B cell (primary cell): ENCODE results near the gene NIPAL3. TPM values are rescaled to one million over a fixed set of nuclear protein-coding genes. Genes with fewer than 3 reads are reported as not detected.
"Not testable (repeated sequence)": the region's sequence is repeated elsewhere in the genome, so short reads cannot be mapped to it uniquely, and the experiment has no call there.

Source experiments
- ATAC-seq: fragments of 200-7000 bp; cut with Tn5 transposase; one replicate; pipeline ENCODE4 v1.10.0; 2021; ENCODE audit warnings: low read depth, mild to moderate bottlenecking, moderate number of reproducible peaks, moderate library complexity
- CTCF ChIA-PET: fragments of 350-600 bp; sonication (Branson Sonifier 250); formaldehyde crosslinking; loops from one replicate; lab custom pipeline; 2021; ENCODE audit warnings: antibody characterized with exemption, inconsistent platforms; lab: Charles Lee
- POLR2A ChIA-PET: fragments of 350-600 bp; sonication (Branson Sonifier 250); formaldehyde crosslinking; loops from one replicate; lab custom pipeline; 2021; ENCODE audit warnings: antibody characterized with exemption; lab: Charles Lee
- DNase-seq: peaks from one replicate; pipeline ENCODE4 v3.0.0; 2013
- H2AFZ ChIP-seq: 2 replicates; pipeline ENCODE4 v1.6.1; 2012; ENCODE audit warnings: mild to moderate bottlenecking, low read depth, low read length; ENCODE audit not compliant: insufficient read depth, poor library complexity, severe bottlenecking
- H3K27ac ChIP-seq, 2 donors: 1 replicate in 1 of 2; 2 replicates in 1 of 2; pipeline ENCODE4 v1.5.1; 2012 to 2013; ENCODE audit warnings: low read length in 2 of 2, mild to moderate bottlenecking in 2 of 2, moderate library complexity in 1 of 2
- H3K27me3 ChIP-seq, 4 experiments: fragments of 200-600 bp in 1 of 4; sonication (generic) in 1 of 4; replicated peaks in 1 of 4; 1 replicate in 2 of 4; 2 replicates in 2 of 4; pipeline versions ENCODE4 v1.6.1 to v1.7.0; 2013 to 2016; ENCODE audit warnings: low read length in 3 of 4, mild to moderate bottlenecking in 2 of 4, mixed read lengths in 1 of 4, moderate library complexity in 1 of 4; ENCODE audit not compliant: insufficient read depth in 4 of 4, control insufficient read depth in 3 of 4; ENCODE audit errors: control extremely low read depth in 1 of 4
- H3K36me3 ChIP-seq, 2 experiments: replicated peaks in 1 of 2; 1 replicate in 1 of 2; 2 replicates in 1 of 2; pipeline versions ENCODE4 v1.6.1 to v1.7.1; 2013; ENCODE audit warnings: low read length in 1 of 2; ENCODE audit not compliant: insufficient read depth in 2 of 2, control insufficient read depth in 1 of 2; ENCODE audit errors: control extremely low read depth in 1 of 2, extremely low read depth in 1 of 2
- H3K4me1 ChIP-seq, 2 donors: fragments of 200-600 bp in 1 of 2; sonication (generic) in 1 of 2; 1 replicate in 1 of 2; 2 replicates in 1 of 2; pipeline versions ENCODE4 v1.5.1 to v1.6.1; 2013 to 2017; ENCODE audit warnings: low read length in 2 of 2; ENCODE audit not compliant: control insufficient read depth in 2 of 2, insufficient read depth in 2 of 2
- H3K4me2 ChIP-seq: replicated peaks from 2 replicates; pipeline ENCODE3; 2012; ENCODE audit warnings: mild to moderate bottlenecking, low read depth, low read length; ENCODE audit not compliant: poor library complexity, severe bottlenecking
- H3K4me3 ChIP-seq, 5 experiments: fragments of 200-600 bp in 1 of 5; sonication (generic) in 1 of 5; 1 replicate in 3 of 5; 2 replicates in 2 of 5; pipeline versions ENCODE4 v1.5.1 to v1.7.0; 2011 to 2016; ENCODE audit warnings: low read length in 4 of 5, mild to moderate bottlenecking in 4 of 5, low read depth in 2 of 5, control low read depth in 1 of 5, moderate library complexity in 1 of 5; ENCODE audit not compliant: insufficient read depth in 1 of 5; ENCODE audit errors: control extremely low read depth in 1 of 5, extremely low read depth in 1 of 5
- H3K79me2 ChIP-seq: fragments of 200-600 bp; sonication (generic); one replicate; pipeline ENCODE4 v1.6.0; 2016; ENCODE audit warnings: low read length; ENCODE audit not compliant: control insufficient read depth, insufficient read depth
- H3K9ac ChIP-seq: fragments of 200-600 bp; sonication (generic); 2 replicates; pipeline ENCODE4 v1.6.1; 2017; ENCODE audit warnings: mild to moderate bottlenecking, low read length, moderate library complexity
- H3K9me3 ChIP-seq, 3 donors: one replicate each; pipeline versions ENCODE4 v1.6.1 to v1.7.1; 2013; ENCODE audit warnings: low read length in 2 of 3; ENCODE audit not compliant: control insufficient read depth in 2 of 3, insufficient read depth in 1 of 3; ENCODE audit errors: control extremely low read depth in 1 of 3
- H4K20me1 ChIP-seq: 2 replicates; pipeline ENCODE4 v1.6.0; 2012; ENCODE audit warnings: mild to moderate bottlenecking, low read length; ENCODE audit not compliant: insufficient read depth, control insufficient read depth, poor library complexity, severe bottlenecking
- H3K27ac Mint-ChIP-seq: one replicate; pipeline ENCODE4 v1.8.0; 2021; ENCODE audit warnings: mixed read lengths
- H3K27me3 Mint-ChIP-seq: one replicate; pipeline ENCODE4 v1.8.0; 2021; ENCODE audit warnings: mixed read lengths
- H3K4me1 Mint-ChIP-seq: one replicate; pipeline ENCODE4 v1.8.0; 2021; ENCODE audit warnings: mixed read lengths
- H3K4me3 Mint-ChIP-seq: one replicate; pipeline ENCODE4 v1.8.0; 2021; ENCODE audit warnings: mixed read lengths
- H3K9me3 Mint-ChIP-seq: one replicate; pipeline ENCODE4 v1.8.0; 2022; ENCODE audit warnings: mixed read lengths; ENCODE audit not compliant: insufficient read depth
- EZH2 ChIP-seq: IDR thresholded peaks from 2 replicates; pipeline ENCODE4 v1.6.1; 2012; ENCODE audit warnings: borderline replicate concordance, low read depth, mild to moderate bottlenecking, moderate library complexity, low read length; ENCODE audit not compliant: insufficient read depth, poor library complexity, severe bottlenecking
- WGBS: methylation state at CpG from one replicate; pipeline ENCODE4 v1.1.5; 2013; ENCODE audit warnings: missing lambda C conversion rate; ENCODE audit not compliant: insufficient coverage; 5-methylcytosine and 5-hydroxymethylcytosine counted together
- intact Hi-C: fragments of 100-400 bp; cut with micrococcal nuclease; formaldehyde crosslinking; loops from one replicate; pipeline ENCODE4 v1.10.0; 2022
- polyA plus RNA-seq: library from polyadenylated mRNA; depleted of rRNA; stranded (reverse); fragments of >200 nt; gene quantifications from 2 replicates; pipeline ENCODE4 v1.2.3, GENCODE V29; 2012
- total RNA-seq, 2 donors: library from RNA; stranded (reverse); fragments of 120-200 nt in 1 of 2; gene quantifications; 1 replicate in 1 of 2; 2 replicates in 1 of 2; pipeline versions ENCODE4 v1.2.3 to v1.2.4, GENCODE V29; 2013 to 2022

The NIPAL3 gene
- total and polyA plus RNA-seq, 2 donors (not counting 1 experiment from before 2014, with no cell fraction given) = 23.8 to 31.6 TPM

GRCh38 chr1:24491577-24492360 lies 76.2 kb downstream of the NIPAL3 start:
- no peak overlapping the region for H2AFZ ChIP-seq
- H3K4me1 Mint-ChIP-seq = peaks cover 7% of the 10 kb centered on the region
- POLR2A ChIA-PET = interaction anchor here (0.7 kb wide), 2 partner anchors 10 to 31 kb away, joined by 3 to 4 read pairs; no protein-coding TSS in a partner anchor
- H3K27me3 Mint-ChIP-seq = no peaks in the 10 kb centered on the region
- peaks cover 0 to 9% (median 0%) of the 10 kb centered on the region in 3 donors for H3K9me3 ChIP-seq
- peaks cover 0 to 2% of the 10 kb centered on the region in 2 donors for H3K4me1 ChIP-seq
- H3K27me3 ChIP-seq = no peaks in the 10 kb centered on the region
- no peak overlapping the region for H3K9ac ChIP-seq
- CTCF ChIA-PET = interaction anchor here (1.4 to 2.3 kb wide), 3 partner anchors 10 to 95 kb away, joined by 4 to 8 read pairs (median 6); no protein-coding TSS in a partner anchor
- H3K79me2 ChIP-seq = no peaks in the 10 kb centered on the region
- 80% methylated on average over 9 of the region's 15 CpGs for WGBS
- intact Hi-C loops = no loop called here
- no peak for TF ChIP-seq EZH2
- H3K27ac Mint-ChIP-seq = no peak overlapping the region
- H3K4me3 ChIP-seq = no peak overlapping the region
- no peak overlapping the region for H3K4me2 ChIP-seq
- ATAC-seq = no peak
- H3K27ac ChIP-seq = no peak overlapping the region
- H3K36me3 ChIP-seq = no peaks in the 10 kb centered on the region
- no peak overlapping the region for H3K4me3 Mint-ChIP-seq
- DNase-seq = no peak
- peaks cover 2% of the 10 kb centered on the region for H3K9me3 Mint-ChIP-seq
- H4K20me1 ChIP-seq = no peaks in the 10 kb centered on the region

- WGBS = 95% methylated on average over 4 of the region's 9 CpGs
- H3K4me1 Mint-ChIP-seq, H3K9me3 Mint-ChIP-seq, H3K4me3 ChIP-seq, H4K20me1 ChIP-seq, H3K9ac ChIP-seq, POLR2A ChIA-PET, DNase-seq, H3K9me3 ChIP-seq, H3K79me2 ChIP-seq, H3K4me1 ChIP-seq, H3K27me3 Mint-ChIP-seq, H3K27ac Mint-ChIP-seq, H3K27ac ChIP-seq, H2AFZ ChIP-seq, H3K27me3 ChIP-seq, ATAC-seq, H3K4me2 ChIP-seq, H3K36me3 ChIP-seq, intact Hi-C loops, H3K4me3 Mint-ChIP-seq: not testable (repeated sequence)
- CTCF ChIA-PET = interaction anchor here (1.7 kb wide), 1 partner anchor 12 kb away, joined by 4 read pairs; no protein-coding TSS in a partner anchor
Measured at GRCh38 chr1:24492935-24493334, 77.3 kb downstream of the NIPAL3 start.
